ENCODE results near the gene RING1.

- TF ChIP-seq CTCF (IDR thresholded peaks at IDR 0.05): no peak
- TF ChIP-seq POLR2A (IDR thresholded peaks at IDR 0.05): no peak
These were observed 41.5 kb upstream of the RING1 start for GRCh38 chr6:33166811-33167210.

Measured in thyroid gland (tissue), 4 donors.